GM19452 (cell line): Measurements from ENCODE around the gene PADI1.

Source experiments
- ATAC-seq: cut with Tn5 transposase; IDR thresholded peaks from one replicate; pipeline ENCODE4 v1.9.1; 2021; ENCODE audit not compliant: unreplicated experiment

Gene PADI1

GRCh38 chr1:17214876-17215544, 10.1 kb downstream of the PADI1 start:
- no peak for ATAC-seq

GRCh38 chr1:17215545-17215890, 10.6 kb downstream of the PADI1 start:
- no peak for ATAC-seq

GRCh38 chr1:17216078-17216477, 11.2 kb downstream of the PADI1 start:
- no peak for ATAC-seq

GRCh38 chr1:17217607-17218006, 12.7 kb downstream of the PADI1 start:
- no peak for ATAC-seq

GRCh38 chr1:17218939-17219338, 14.0 kb downstream of the PADI1 start:
- ATAC-seq, result no peak

- no peak for ATAC-seq
These were observed 15.4 kb downstream of the PADI1 start for GRCh38 chr1:17220287-17220686.

GRCh38 chr1:17222557-17222956, 17.6 kb downstream of the PADI1 start:
- no peak for ATAC-seq

GRCh38 chr1:17224434-17224833, 19.5 kb downstream of the PADI1 start:
- ATAC-seq, result no peak

GRCh38 chr1:17225140-17225539, 20.2 kb downstream of the PADI1 start:
- ATAC-seq, result no peak

GRCh38 chr1:17227358-17227915, 22.5 kb downstream of the PADI1 start:
- ATAC-seq, result no peak

- no peak for ATAC-seq
These were observed 23.7 kb downstream of the PADI1 start for GRCh38 chr1:17228619-17229018.

GRCh38 chr1:17229379-17229778, 24.5 kb downstream of the PADI1 start:
- ATAC-seq, result no peak

GRCh38 chr1:17230106-17230505, 25.2 kb downstream of the PADI1 start:
- no peak for ATAC-seq

- ATAC-seq, result no peak
These were observed 25.9 kb downstream of the PADI1 start for GRCh38 chr1:17230671-17231310.

- no peak for ATAC-seq
These were observed 28.1 kb downstream of the PADI1 start for GRCh38 chr1:17232759-17233661.

- no peak for ATAC-seq
These were observed 28.9 kb downstream of the PADI1 start for GRCh38 chr1:17233675-17234320.

GRCh38 chr1:17234405-17234804, 29.5 kb downstream of the PADI1 start:
- ATAC-seq, result no peak

- ATAC-seq, result no peak
These were observed 30.4 kb downstream of the PADI1 start for GRCh38 chr1:17235135-17235885.

GRCh38 chr1:17236779-17237560, 32.0 kb downstream of the PADI1 start:
- no peak for ATAC-seq

GRCh38 chr1:17237561-17237903, 32.6 kb downstream of the PADI1 start:
- no peak for ATAC-seq
